Measurements from ENCODE around the gene KRT27. TPM values are rescaled to one million over a fixed set of nuclear protein-coding genes. Genes with fewer than 3 reads are reported as not detected.
A peak's percentile ranks its signal among the peaks of the same experiment; 100 is the strongest.

KRT27 gene
- total and polyA plus RNA-seq, 9 of the 15 experiments (the other 6 are each of a cell fraction or from before 2014, with no cell fraction given): 0.10 TPM; not detected in 8

DNA sequence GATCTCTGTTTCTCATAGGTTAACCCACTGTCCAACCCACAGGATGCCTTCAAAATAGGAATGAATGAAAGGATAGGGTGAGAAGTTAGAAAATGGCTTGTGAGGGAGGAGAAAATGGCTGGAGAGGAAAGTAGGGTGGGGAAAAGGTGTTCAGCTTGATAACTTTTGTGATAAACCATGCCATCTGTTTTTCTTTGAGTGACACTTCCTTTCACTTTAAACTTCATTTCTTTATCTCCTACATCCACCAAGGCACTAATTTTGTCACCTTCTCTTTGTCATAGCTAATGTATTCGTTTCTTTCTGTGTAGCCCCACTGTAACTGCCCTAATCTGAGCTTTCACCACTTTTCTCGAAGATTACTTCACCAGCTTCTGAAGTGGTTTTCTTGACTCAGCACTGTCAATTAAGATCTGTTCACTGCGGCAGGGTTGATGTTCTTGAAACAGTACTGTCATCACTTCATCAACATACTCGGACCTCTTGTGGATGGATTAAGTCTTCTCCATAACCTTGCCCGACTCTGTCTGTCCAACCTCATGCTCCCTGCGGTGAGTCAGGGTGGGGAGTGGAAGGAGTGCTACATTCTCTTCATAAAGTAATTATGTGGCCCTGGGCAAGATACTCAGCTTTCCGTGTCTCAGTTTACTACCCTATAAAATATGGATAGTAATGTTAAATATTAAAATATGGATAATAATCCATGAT lies 45.5 kb upstream of the KRT27 start (continued):
- TF ChIP-seq, protein P1, sequence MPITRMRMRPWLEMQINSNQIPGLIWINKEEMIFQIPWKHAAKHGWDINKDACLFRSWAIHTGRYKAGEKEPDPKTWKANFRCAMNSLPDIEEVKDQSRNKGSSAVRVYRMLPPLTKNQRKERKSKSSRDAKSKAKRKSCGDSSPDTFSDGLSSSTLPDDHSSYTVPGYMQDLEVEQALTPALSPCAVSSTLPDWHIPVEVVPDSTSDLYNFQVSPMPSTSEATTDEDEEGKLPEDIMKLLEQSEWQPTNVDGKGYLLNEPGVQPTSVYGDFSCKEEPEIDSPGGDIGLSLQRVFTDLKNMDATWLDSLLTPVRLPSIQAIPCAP (CRISPR knock-in tag; IDR thresholded peaks at IDR 0.05; ENCODE audit: borderline replicate concordance): no peak
- TF ChIP-seq ZNF444 (CRISPR knock-in tag; IDR thresholded peaks at IDR 0.05) (no peak), ZNF766 (CRISPR knock-in tag; conservative IDR thresholded peaks at IDR 0.05) (peak; percentile 95), PYGO2 (tag; IDR thresholded peaks at IDR 0.05) (no peak), NCOR1 (IDR thresholded peaks at IDR 0.05) (peak; percentile 96), SRSF9 (IDR thresholded peaks at IDR 0.05; ENCODE audit: borderline replicate concordance, low read depth, low read length) (no peak), MTA2 (IDR thresholded peaks at IDR 0.05; ENCODE audit: low read depth) (peak; percentile 89), STAG1 (CRISPR knock-in tag; IDR thresholded peaks at IDR 0.05; ENCODE audit: borderline replicate concordance) (no peak), ZNF175 (CRISPR knock-in tag; IDR thresholded peaks at IDR 0.05; ENCODE audit: low read depth) (peak; percentile 64; the same call in 1 of the 2 replicates), DACH1 (IDR thresholded peaks at IDR 0.05; ENCODE audit: partially characterized antibody) (peak; percentile 82), CBFA2T3 (IDR thresholded peaks at IDR 0.05) (peak; percentile 99), TFAM (CRISPR knock-in tag; conservative IDR thresholded peaks at IDR 0.05) (no peak), BRF1 (IDR thresholded peaks at IDR 0.05; ENCODE audit: borderline replicate concordance, extremely low read depth, insufficient read length) (no peak), RAD21 (CRISPR knock-in tag; conservative IDR thresholded peaks at IDR 0.05 in 1 of 2, IDR thresholded peaks at IDR 0.05 in 1 of 2) (peak in 1 of 2 experiments; percentile 44; a peak in 2 of 4 replicates)
- TF ChIP-seq, protein P2, sequence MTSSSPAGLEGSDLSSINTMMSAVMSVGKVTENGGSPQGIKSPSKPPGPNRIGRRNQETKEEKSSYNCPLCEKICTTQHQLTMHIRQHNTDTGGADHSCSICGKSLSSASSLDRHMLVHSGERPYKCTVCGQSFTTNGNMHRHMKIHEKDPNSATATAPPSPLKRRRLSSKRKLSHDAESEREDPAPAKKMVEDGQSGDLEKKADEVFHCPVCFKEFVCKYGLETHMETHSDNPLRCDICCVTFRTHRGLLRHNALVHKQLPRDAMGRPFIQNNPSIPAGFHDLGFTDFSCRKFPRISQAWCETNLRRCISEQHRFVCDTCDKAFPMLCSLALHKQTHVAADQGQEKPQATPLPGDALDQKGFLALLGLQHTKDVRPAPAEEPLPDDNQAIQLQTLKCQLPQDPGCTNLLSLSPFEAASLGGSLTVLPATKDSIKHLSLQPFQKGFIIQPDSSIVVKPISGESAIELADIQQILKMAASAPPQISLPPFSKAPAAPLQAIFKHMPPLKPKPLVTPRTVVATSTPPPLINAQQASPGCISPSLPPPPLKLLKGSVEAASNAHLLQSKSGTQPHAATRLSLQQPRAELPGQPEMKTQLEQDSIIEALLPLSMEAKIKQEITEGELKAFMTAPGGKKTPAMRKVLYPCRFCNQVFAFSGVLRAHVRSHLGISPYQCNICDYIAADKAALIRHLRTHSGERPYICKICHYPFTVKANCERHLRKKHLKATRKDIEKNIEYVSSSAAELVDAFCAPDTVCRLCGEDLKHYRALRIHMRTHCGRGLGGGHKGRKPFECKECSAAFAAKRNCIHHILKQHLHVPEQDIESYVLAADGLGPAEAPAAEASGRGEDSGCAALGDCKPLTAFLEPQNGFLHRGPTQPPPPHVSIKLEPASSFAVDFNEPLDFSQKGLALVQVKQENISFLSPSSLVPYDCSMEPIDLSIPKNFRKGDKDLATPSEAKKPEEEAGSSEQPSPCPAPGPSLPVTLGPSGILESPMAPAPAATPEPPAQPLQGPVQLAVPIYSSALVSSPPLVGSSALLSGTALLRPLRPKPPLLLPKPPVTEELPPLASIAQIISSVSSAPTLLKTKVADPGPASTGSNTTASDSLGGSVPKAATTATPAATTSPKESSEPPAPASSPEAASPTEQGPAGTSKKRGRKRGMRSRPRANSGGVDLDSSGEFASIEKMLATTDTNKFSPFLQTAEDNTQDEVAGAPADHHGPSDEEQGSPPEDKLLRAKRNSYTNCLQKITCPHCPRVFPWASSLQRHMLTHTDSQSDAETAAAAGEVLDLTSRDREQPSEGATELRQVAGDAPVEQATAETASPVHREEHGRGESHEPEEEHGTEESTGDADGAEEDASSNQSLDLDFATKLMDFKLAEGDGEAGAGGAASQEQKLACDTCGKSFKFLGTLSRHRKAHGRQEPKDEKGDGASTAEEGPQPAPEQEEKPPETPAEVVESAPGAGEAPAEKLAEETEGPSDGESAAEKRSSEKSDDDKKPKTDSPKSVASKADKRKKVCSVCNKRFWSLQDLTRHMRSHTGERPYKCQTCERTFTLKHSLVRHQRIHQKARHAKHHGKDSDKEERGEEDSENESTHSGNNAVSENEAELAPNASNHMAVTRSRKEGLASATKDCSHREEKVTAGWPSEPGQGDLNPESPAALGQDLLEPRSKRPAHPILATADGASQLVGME (CRISPR knock-in tag; IDR thresholded peaks at IDR 0.05): no peak
- TF ChIP-seq, protein P3, sequence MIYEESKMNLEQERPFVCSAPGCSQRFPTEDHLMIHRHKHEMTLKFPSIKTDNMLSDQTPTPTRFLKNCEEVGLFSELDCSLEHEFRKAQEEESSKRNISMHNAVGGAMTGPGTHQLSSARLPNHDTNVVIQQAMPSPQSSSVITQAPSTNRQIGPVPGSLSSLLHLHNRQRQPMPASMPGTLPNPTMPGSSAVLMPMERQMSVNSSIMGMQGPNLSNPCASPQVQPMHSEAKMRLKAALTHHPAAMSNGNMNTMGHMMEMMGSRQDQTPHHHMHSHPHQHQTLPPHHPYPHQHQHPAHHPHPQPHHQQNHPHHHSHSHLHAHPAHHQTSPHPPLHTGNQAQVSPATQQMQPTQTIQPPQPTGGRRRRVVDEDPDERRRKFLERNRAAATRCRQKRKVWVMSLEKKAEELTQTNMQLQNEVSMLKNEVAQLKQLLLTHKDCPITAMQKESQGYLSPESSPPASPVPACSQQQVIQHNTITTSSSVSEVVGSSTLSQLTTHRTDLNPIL (CRISPR knock-in tag; IDR thresholded peaks at IDR 0.05): no peak
- TF ChIP-seq, protein P4, sequence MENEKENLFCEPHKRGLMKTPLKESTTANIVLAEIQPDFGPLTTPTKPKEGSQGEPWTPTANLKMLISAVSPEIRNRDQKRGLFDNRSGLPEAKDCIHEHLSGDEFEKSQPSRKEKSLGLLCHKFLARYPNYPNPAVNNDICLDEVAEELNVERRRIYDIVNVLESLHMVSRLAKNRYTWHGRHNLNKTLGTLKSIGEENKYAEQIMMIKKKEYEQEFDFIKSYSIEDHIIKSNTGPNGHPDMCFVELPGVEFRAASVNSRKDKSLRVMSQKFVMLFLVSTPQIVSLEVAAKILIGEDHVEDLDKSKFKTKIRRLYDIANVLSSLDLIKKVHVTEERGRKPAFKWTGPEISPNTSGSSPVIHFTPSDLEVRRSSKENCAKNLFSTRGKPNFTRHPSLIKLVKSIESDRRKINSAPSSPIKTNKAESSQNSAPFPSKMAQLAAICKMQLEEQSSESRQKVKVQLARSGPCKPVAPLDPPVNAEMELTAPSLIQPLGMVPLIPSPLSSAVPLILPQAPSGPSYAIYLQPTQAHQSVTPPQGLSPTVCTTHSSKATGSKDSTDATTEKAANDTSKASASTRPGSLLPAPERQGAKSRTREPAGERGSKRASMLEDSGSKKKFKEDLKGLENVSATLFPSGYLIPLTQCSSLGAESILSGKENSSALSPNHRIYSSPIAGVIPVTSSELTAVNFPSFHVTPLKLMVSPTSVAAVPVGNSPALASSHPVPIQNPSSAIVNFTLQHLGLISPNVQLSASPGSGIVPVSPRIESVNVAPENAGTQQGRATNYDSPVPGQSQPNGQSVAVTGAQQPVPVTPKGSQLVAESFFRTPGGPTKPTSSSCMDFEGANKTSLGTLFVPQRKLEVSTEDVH (IDR thresholded peaks at IDR 0.05; ENCODE audit: low read depth, partially characterized antibody): peak; percentile 61

Data from K562 (cell line).